Activated CD8-positive, alpha-beta memory T cell treated with anti-CD3 and anti-CD28 coated beads for 24 hours (primary cell): ENCODE results near the gene ELMO2.

ENCODE experiments used
- DNase-seq: peaks from one replicate; pipeline ENCODE4 v3.0.0-alpha.2; 2020

Gene ELMO2

GRCh38 chr20:46406200-46406985 is at the start of gene ELMO2:
Gene ELMO2, minus strand, starts transcription at chr20:46406615. Its CDS starts 12,133 bp downstream, at chr20:46394482.
- DNase-seq = peak; percentile 95

- no peak for DNase-seq
These were observed 49.3 kb upstream of the ELMO2 start for GRCh38 chr20:46455729-46456128.

- no peak for DNase-seq
These were observed 40.4 kb upstream of the ELMO2 start for GRCh38 chr20:46446851-46447250.

GRCh38 chr20:46439837-46440236 is 33.4 kb upstream of the ELMO2 start:
- no peak for DNase-seq

- no peak for DNase-seq
These were observed 31.8 kb upstream of the ELMO2 start for GRCh38 chr20:46438156-46438750.

- DNase-seq = no peak
These were observed 28.7 kb upstream of the ELMO2 start for GRCh38 chr20:46435146-46435545.

- no peak for DNase-seq
These were observed 28.2 kb upstream of the ELMO2 start for GRCh38 chr20:46434597-46434996.

- no peak for DNase-seq
These were observed 26.6 kb upstream of the ELMO2 start for GRCh38 chr20:46433051-46433450.

- DNase-seq = no peak
These were observed 24.7 kb upstream of the ELMO2 start for GRCh38 chr20:46430921-46431712.

GRCh38 chr20:46427384-46427783 is 21.0 kb upstream of the ELMO2 start:
- no peak for DNase-seq

- DNase-seq = no peak
These were observed 17.6 kb upstream of the ELMO2 start for GRCh38 chr20:46423882-46424482.

GRCh38 chr20:46423342-46423741 is 16.9 kb upstream of the ELMO2 start:
- no peak for DNase-seq

- no peak for DNase-seq
These were observed 14.5 kb upstream of the ELMO2 start for GRCh38 chr20:46420878-46421277.

GRCh38 chr20:46419882-46420281 is 13.5 kb upstream of the ELMO2 start:
- no peak for DNase-seq

- DNase-seq = no peak
These were observed 10.4 kb upstream of the ELMO2 start for GRCh38 chr20:46416839-46417238.

GRCh38 chr20:46416421-46416820 is 10.0 kb upstream of the ELMO2 start:
- DNase-seq = no peak

- DNase-seq = no peak
These were observed 9.4 kb upstream of the ELMO2 start for GRCh38 chr20:46415773-46416172.

- no peak for DNase-seq
These were observed 8.2 kb upstream of the ELMO2 start for GRCh38 chr20:46414608-46415007.

GRCh38 chr20:46411637-46412036 is 5.2 kb upstream of the ELMO2 start:
- no peak for DNase-seq

GRCh38 chr20:46408281-46408731 is 1.9 kb upstream of the ELMO2 start:
- no peak for DNase-seq

- no peak for DNase-seq
These were observed 1.2 kb upstream of the ELMO2 start for GRCh38 chr20:46407671-46407996.

- peak; percentile 93 for DNase-seq
These were observed 713 bp upstream of the ELMO2 start for GRCh38 chr20:46406986-46407670.

GRCh38 chr20:46402331-46402811 is 4.0 kb downstream of the ELMO2 start:
- DNase-seq = no peak
